CD8-positive, alpha-beta memory T cell (primary cell): Measurements from ENCODE around the gene TREH. TPM values are rescaled to one million over a fixed set of nuclear protein-coding genes. Genes with fewer than 3 reads are reported as not detected.
A peak's percentile ranks its signal among the peaks of the same experiment; 100 is the strongest.

ENCODE experiments used
- CTCF ChIA-PET: fragments of 350-600 bp; sonication (Branson Sonifier 250); formaldehyde crosslinking; loops from one replicate; lab custom pipeline; 2021; ENCODE audit warnings: antibody characterized with exemption; lab: Charles Lee
- POLR2A ChIA-PET: fragments of 350-600 bp; sonication (Branson Sonifier 250); formaldehyde crosslinking; loops from one replicate; lab custom pipeline; 2021; ENCODE audit warnings: antibody characterized with exemption; lab: Charles Lee
- DNase-seq, 5 donors: peaks; one replicate each; pipeline versions ENCODE4 v3.0.0 to v3.0.0-alpha.2; 2020 to 2022; ENCODE audit warnings: mixed read lengths in 1 of 5
- H3K27ac ChIP-seq: one replicate; pipeline ENCODE4 v1.7.0; 2013; ENCODE audit warnings: low read depth, mild to moderate bottlenecking, low read length, moderate library complexity
- H3K27me3 ChIP-seq: 2 replicates; pipeline ENCODE4 v1.7.0; 2013; ENCODE audit warnings: low read length, mild to moderate bottlenecking; ENCODE audit not compliant: insufficient read depth, poor library complexity, severe bottlenecking
- H3K36me3 ChIP-seq: 2 replicates; pipeline ENCODE4 v1.7.0; 2013; ENCODE audit warnings: mild to moderate bottlenecking, low read length, moderate library complexity; ENCODE audit not compliant: insufficient read depth
- H3K4me1 ChIP-seq: 2 replicates; pipeline ENCODE4 v1.7.0; 2013; ENCODE audit warnings: mild to moderate bottlenecking, low read length, moderate library complexity; ENCODE audit not compliant: insufficient read depth
- H3K4me3 ChIP-seq: 2 replicates; pipeline ENCODE4 v1.7.0; 2013; ENCODE audit warnings: mild to moderate bottlenecking, low read length
- H3K9me3 ChIP-seq: 2 replicates; pipeline ENCODE4 v1.7.0; 2013; ENCODE audit warnings: mild to moderate bottlenecking, low read length
- H3K27ac Mint-ChIP-seq, 8 donors: one replicate each; pipeline ENCODE4 v1.8.0; 2020 to 2021; ENCODE audit warnings: mixed read lengths in 8 of 8, mild to moderate bottlenecking in 6 of 8, inconsistent platforms in 3 of 8, moderate library complexity in 3 of 8
- H3K27me3 Mint-ChIP-seq, 2 donors: one replicate each; pipeline ENCODE4 v1.8.0; 2020 to 2021; ENCODE audit warnings: mixed read lengths in 2 of 2, mild to moderate bottlenecking in 1 of 2, moderate library complexity in 1 of 2
- H3K36me3 Mint-ChIP-seq, 3 donors: one replicate each; pipeline ENCODE4 v1.8.0; 2020 to 2021; ENCODE audit warnings: mixed read lengths in 3 of 3, inconsistent platforms in 1 of 3, mild to moderate bottlenecking in 1 of 3
- H3K4me1 Mint-ChIP-seq, 3 donors: one replicate each; pipeline ENCODE4 v1.8.0; 2020 to 2021; ENCODE audit warnings: mixed read lengths in 3 of 3, inconsistent platforms in 1 of 3, mild to moderate bottlenecking in 1 of 3
- H3K4me3 Mint-ChIP-seq, 7 donors: one replicate each; pipeline ENCODE4 v1.8.0; 2020 to 2021; ENCODE audit warnings: mixed read lengths in 7 of 7, mild to moderate bottlenecking in 6 of 7, moderate library complexity in 4 of 7, inconsistent platforms in 2 of 7
- H3K9me3 Mint-ChIP-seq, 5 donors: one replicate each; pipeline ENCODE4 v1.8.0; 2020 to 2022; ENCODE audit warnings: mixed read lengths in 5 of 5, mild to moderate bottlenecking in 3 of 5, moderate library complexity in 2 of 5, inconsistent platforms in 1 of 5
- polyA plus RNA-seq: library from polyadenylated mRNA; unstranded; fragments of 300-500 nt; fragmentation: Illumina TruSeq; gene quantifications from one replicate; pipeline ENCODE4 v1.2.3, GENCODE V29; 2021
- total RNA-seq, 2 experiments: library from RNA; stranded (reverse); gene quantifications; one replicate each; pipeline ENCODE4 v1.2.3, GENCODE V29; 2021

Gene TREH
- total and polyA plus RNA-seq, 3 experiments from 2014 or later, result not detected

DNA sequence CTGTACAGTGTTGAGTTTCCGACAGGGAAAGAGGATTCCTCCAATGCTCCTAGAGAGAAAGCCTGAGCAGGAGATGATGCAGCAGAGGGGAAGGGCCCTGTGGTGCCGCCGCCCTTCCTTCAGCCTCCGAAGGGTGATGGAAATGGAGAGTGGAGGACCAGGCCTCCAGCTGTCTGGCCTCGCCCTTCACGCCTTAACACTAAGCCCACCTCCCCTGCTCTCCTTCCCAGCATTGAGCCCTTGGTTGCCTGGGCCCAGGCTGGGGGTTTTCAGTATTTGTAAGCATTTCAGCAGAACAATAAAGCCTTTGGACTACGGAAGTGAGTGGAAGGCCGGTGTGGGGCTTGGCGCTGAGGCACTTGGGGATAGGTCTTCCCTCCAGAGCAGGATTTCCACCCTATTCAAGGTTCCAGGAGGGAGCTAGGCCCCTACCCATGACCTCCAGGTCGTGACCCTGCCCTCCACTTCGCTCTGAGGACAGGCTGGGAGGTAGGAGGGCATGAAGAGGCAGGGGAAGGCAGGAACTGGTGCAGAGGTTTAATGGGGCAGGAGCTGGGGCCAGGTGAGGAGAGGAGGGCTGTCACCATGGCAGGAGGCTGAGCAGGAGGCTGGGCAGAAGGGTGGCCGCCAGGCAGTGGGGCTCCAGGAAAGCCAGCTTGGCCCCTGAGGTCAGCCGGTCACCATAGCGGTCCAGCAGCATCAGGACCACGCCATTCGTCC, 21.6 kb downstream of the TREH start:
- POLR2A ChIA-PET, result interaction anchor here (0.6 kb wide), 1 partner anchor 217 kb away, joined by 3 read pairs; no protein-coding TSS in a partner anchor

DNA sequence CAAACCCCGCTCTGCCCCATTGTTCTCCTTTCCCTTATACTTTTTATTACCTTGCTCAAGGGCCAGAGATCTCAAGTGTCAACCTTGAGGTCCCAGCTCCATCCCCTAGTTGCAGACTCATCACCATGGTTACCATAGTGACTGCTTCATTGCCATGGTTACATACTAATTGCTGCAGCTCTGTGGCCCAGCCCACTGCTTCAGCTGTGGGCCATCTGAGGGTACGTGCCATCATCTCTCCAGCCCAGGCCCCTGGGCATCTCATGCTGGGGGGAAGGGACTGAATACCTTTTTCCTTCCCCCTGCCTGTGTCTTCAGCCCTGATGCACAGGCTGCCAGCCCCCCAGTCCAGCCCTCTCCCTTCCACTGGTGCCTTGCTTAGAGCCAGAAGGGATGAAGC, 22.2 kb downstream of the TREH start:
- Histone ChIP-seq H3K36me3 (no peaks in the 10 kb centered on the region), H3K27ac (no peak overlapping the region), H3K4me1 (peaks cover 7% of the 10 kb centered on the region), H3K9me3 (no peaks in the 10 kb centered on the region), H3K27me3 (peaks cover 5% of the 10 kb centered on the region), H3K4me3 (no peak overlapping the region)
- H3K27me3 Mint-ChIP-seq, result no peaks in the 10 kb centered on the region
- no peak for DNase-seq
- peaks cover 7 to 15% (median 12%) of the 10 kb centered on the region in 3 donors for H3K4me1 Mint-ChIP-seq
- H3K27ac Mint-ChIP-seq, result peak overlapping the region in 1 of 8 donors; percentile 91
- ChIA-PET POLR2A (no interaction called here), CTCF (interaction anchor here (1.2 kb wide), 1 partner anchor 13 kb away, joined by 6 read pairs; no protein-coding TSS in a partner anchor)
- no peaks in the 10 kb centered on the region for H3K36me3 Mint-ChIP-seq
- no peak overlapping the region for H3K4me3 Mint-ChIP-seq
- no peaks in the 10 kb centered on the region for H3K9me3 Mint-ChIP-seq

More for the DNA sequence above, 21.6 kb downstream of the TREH start:
- no peak for DNase-seq
- peaks cover 7% of the 10 kb centered on the region for H3K4me1 ChIP-seq
- H3K9me3 ChIP-seq, result no peaks in the 10 kb centered on the region
- peak overlapping the region in 1 of 8 donors; percentile 91 for H3K27ac Mint-ChIP-seq
- H3K27me3 ChIP-seq, result peaks cover 5% of the 10 kb centered on the region
- no peaks in the 10 kb centered on the region for H3K27me3 Mint-ChIP-seq
- H3K36me3 Mint-ChIP-seq, result no peaks in the 10 kb centered on the region
- no peak overlapping the region for H3K27ac ChIP-seq
- no peaks in the 10 kb centered on the region for H3K9me3 Mint-ChIP-seq
- no peak overlapping the region for H3K4me3 ChIP-seq
- no peaks in the 10 kb centered on the region for H3K36me3 ChIP-seq
- CTCF ChIA-PET, result interaction anchor here (0.7 to 1.6 kb wide), 3 partner anchors 9 to 32 kb away, joined by 3 to 6 read pairs (median 5); no protein-coding TSS in a partner anchor
- peaks cover under 1 to 9% (median 6%) of the 10 kb centered on the region in 3 donors for H3K4me1 Mint-ChIP-seq
- H3K4me3 Mint-ChIP-seq, result no peak overlapping the region

DNA sequence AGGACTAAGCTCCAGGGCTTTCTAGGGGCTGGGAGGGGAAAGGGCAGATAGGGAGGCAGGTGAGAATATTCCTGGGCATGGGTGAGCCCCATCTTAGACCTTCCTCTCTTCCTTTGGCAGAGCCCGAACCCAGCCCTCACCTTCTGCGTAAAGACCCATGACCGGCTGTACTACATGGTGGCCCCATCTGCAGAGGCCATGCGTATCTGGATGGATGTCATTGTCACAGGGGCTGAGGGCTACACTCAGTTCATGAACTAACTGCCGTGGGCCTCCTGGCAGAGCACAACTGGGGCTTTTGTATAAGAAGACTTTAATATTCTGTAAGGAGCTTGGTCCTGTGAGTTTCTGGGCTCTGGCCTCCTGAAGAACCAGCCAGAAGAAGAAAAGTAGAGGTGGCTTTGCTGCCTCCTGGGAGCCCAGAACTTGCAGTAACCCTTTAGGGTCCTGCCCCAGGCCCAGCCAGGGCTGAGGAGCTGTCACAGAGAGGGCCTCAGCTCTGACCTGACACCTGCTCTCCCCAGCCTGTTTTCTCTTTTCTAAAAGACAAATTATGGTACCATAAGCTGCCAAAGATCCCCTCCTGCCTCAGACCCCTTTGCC, 22.8 kb downstream of the TREH start:
- Histone ChIP-seq H3K27ac (no peak overlapping the region), H3K27me3 (peaks cover 5% of the 10 kb centered on the region), H3K4me3 (no peak overlapping the region), H3K4me1 (peaks cover 7% of the 10 kb centered on the region), H3K36me3 (no peaks in the 10 kb centered on the region), H3K9me3 (no peaks in the 10 kb centered on the region)
- Mint-ChIP-seq H3K27me3 (no peaks in the 10 kb centered on the region), H3K36me3 (no peaks in the 10 kb centered on the region), H3K27ac (no peak overlapping the region), H3K4me1 (peaks cover 8 to 15% (median 12%) of the 10 kb centered on the region in 3 donors), H3K9me3 (no peaks in the 10 kb centered on the region), H3K4me3 (no peak overlapping the region)
- POLR2A ChIA-PET, result no interaction called here
- CTCF ChIA-PET, result interaction anchor here (1.2 kb wide), 1 partner anchor 13 kb away, joined by 6 read pairs; no protein-coding TSS in a partner anchor
- no peak for DNase-seq

DNA sequence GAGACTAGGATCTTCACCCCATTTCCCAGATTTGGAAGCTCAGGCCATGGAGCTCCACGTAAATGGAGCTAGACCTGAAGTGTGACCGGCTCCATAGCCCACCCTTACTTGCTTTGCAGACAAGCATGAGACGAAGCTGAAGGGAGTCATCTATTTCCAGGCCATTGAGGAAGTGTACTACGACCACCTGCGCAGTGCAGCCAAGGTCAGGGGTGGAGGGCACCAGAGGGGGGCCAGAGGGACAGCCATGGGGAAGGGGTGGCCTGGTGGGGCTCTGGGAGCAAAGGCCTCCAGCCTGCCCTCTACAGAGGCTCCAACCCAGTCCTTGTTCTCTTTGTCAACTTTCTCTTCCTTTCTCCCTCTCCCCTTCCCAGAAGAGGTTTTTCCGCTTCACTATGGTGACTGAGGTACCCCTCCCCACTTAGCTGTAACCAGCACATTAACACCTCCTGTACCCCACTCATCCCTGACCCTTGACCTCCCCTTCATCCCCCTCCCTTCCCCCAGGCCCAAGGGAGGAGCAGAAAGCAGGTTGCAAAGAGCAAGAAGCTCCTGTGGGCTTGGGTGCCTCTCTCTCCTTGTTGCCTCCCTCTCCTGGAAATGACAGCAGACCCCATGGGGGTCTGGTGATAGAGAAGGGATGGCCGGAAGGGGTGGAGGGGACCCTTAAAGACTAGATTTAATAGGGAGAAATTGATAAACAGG, 23.8 kb downstream of the TREH start:
- H3K27ac Mint-ChIP-seq, result peak overlapping the region in 2 of 8 donors; percentile 58 to 72

DNA sequence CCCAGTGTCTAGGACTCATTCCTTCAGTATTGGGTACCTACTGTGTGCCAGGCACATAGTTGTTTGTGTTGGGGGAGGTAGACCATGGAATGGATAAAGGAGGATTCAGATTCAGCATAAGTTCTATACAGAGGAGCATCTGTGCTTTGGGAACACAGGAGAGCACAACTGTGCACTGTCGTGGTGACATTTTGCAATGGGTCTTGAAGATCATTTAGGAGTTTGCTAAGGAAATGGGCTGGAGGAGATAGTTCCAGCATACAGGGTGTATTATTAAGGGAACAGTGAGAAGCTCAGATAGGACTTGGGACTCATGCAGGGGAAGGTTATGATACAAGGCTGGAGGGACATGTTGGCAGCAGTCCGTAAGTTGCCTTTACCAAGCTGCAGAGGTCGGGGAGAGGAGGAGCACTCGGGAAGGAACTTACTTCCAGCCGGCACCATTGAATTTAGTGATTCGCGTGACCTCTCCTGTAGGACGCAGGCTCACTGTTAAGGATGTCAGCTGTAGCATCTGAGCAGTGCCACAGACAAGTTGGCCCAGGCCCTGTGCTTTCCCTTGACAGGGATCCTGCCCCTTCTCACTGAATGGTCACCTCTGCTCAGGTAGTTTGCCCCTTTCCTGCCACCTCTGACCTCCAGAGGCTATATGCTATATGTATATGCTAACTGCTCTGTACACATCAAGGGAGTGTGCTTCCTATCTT, 25.6 kb downstream of the TREH start:
- H3K36me3 ChIP-seq, result no peaks in the 10 kb centered on the region
- ChIA-PET CTCF (no interaction called here), POLR2A (no interaction called here)
- H3K27me3 ChIP-seq, result no peaks in the 10 kb centered on the region
- no peak overlapping the region for H3K4me3 ChIP-seq
- no peak for DNase-seq
- no peaks in the 10 kb centered on the region for H3K9me3 ChIP-seq
- H3K27ac ChIP-seq, result no peak overlapping the region
- H3K36me3 Mint-ChIP-seq, result no peaks in the 10 kb centered on the region
- no peak overlapping the region for H3K4me3 Mint-ChIP-seq
- H3K4me1 ChIP-seq, result no peaks in the 10 kb centered on the region
- no peaks in the 10 kb centered on the region for H3K9me3 Mint-ChIP-seq
- peaks cover 6 to 8% (median 8%) of the 10 kb centered on the region in 3 donors for H3K4me1 Mint-ChIP-seq
- peak overlapping the region in 1 of 8 donors; percentile 31 for H3K27ac Mint-ChIP-seq
- H3K27me3 Mint-ChIP-seq, result no peaks in the 10 kb centered on the region

More for the DNA sequence above, 23.8 kb downstream of the TREH start:
- no peak overlapping the region for H3K4me3 Mint-ChIP-seq
- POLR2A ChIA-PET, result no interaction called here
- Histone ChIP-seq H3K4me1 (peaks cover 7% of the 10 kb centered on the region), H3K36me3 (no peaks in the 10 kb centered on the region), H3K27me3 (peaks cover 5% of the 10 kb centered on the region), H3K4me3 (no peak overlapping the region), H3K9me3 (no peaks in the 10 kb centered on the region), H3K27ac (no peak overlapping the region)
- H3K36me3 Mint-ChIP-seq, result no peaks in the 10 kb centered on the region
- H3K4me1 Mint-ChIP-seq, result peaks cover 8 to 15% (median 12%) of the 10 kb centered on the region in 3 donors
- no peaks in the 10 kb centered on the region for H3K9me3 Mint-ChIP-seq
- no peaks in the 10 kb centered on the region for H3K27me3 Mint-ChIP-seq
- DNase-seq, result no peak
- CTCF ChIA-PET, result interaction anchor here (0.7 kb wide), 1 partner anchor 88 kb away, joined by 3 read pairs; no protein-coding TSS in a partner anchor

DNA sequence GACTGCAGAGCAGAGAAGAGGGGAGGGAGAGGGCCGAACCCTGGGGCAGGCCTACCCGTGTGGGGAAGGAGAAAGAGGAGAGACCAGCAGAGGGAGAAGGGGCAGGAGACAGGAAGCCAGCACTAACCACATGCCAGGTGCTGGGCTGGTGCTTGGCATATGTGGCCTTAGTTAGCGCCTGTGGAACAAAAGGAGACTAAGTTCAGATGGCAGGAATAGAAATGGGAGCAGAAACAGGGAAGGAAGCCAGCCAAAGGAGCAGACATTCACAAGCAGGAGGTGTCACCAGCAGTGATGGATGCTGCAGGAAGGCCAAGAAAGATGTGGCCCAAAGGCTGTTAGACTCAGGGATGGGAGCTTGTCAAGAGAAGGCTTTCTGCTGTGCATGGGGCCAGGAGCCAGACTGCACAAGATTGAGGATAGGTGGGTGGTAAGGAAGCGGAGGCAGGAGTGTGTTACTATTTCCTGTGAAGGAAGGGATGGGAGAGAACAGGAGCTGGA, 26.7 kb downstream of the TREH start:
- Mint-ChIP-seq H3K27ac (peak overlapping the region in 3 of 8 donors; percentile 9 to 88 (median 78)), H3K4me3 (no peak overlapping the region), H3K27me3 (peaks cover 0 to 4% of the 10 kb centered on the region in 2 donors), H3K9me3 (no peaks in the 10 kb centered on the region), H3K4me1 (peaks cover 6 to 8% (median 8%) of the 10 kb centered on the region in 3 donors), H3K36me3 (no peaks in the 10 kb centered on the region)
- Histone ChIP-seq H3K4me3 (no peak overlapping the region), H3K36me3 (no peaks in the 10 kb centered on the region), H3K27ac (no peak overlapping the region), H3K9me3 (no peaks in the 10 kb centered on the region), H3K4me1 (no peaks in the 10 kb centered on the region), H3K27me3 (no peaks in the 10 kb centered on the region)
- no peak for DNase-seq
- POLR2A ChIA-PET, result no interaction called here
- CTCF ChIA-PET, result no interaction called here

DNA sequence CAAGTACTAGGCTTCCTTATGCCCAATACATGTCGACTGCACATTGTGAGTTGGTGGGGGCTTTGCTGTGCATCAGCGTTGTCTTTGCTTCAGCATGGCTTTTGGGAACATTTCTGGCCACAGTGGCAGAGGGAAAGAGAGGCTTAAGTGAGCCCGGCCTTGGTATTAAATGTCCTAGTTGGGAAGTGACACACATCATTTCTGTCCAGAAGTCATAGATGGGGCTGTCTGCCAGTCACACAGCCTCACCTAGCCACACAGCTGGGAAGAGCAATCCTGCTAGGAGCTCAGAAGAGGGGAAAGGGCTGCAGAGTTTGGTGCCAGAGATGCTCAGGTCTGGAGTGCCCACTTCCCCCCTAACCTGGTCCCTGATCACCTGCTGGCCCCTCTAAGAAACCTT, 27.6 kb downstream of the TREH start:
- Histone ChIP-seq H3K27me3 (no peaks in the 10 kb centered on the region), H3K36me3 (no peaks in the 10 kb centered on the region), H3K4me1 (no peaks in the 10 kb centered on the region), H3K4me3 (no peak overlapping the region), H3K9me3 (no peaks in the 10 kb centered on the region), H3K27ac (no peak overlapping the region)
- peaks cover 0 to 4% of the 10 kb centered on the region in 2 donors for H3K27me3 Mint-ChIP-seq
- peaks cover 6 to 8% (median 8%) of the 10 kb centered on the region in 3 donors for H3K4me1 Mint-ChIP-seq
- POLR2A ChIA-PET, result no interaction called here
- CTCF ChIA-PET, result no interaction called here
- H3K4me3 Mint-ChIP-seq, result no peak overlapping the region
- H3K36me3 Mint-ChIP-seq, result no peaks in the 10 kb centered on the region
- DNase-seq, result no peak
- peak overlapping the region in 1 of 8 donors; percentile 81 for H3K27ac Mint-ChIP-seq
- H3K9me3 Mint-ChIP-seq, result no peaks in the 10 kb centered on the region
